ENCODE data around the gene BCAS3. TPM values are rescaled to one million over a fixed set of nuclear protein-coding genes. Genes with fewer than 3 reads are reported as not detected.
"Not testable (repeated sequence)": the region's sequence is repeated elsewhere in the genome, so short reads cannot be mapped to it uniquely, and the experiment has no call there.

BCAS3 gene
- total RNA-seq, 1 experiment from 2014 or later, result 12.2 TPM

GRCh38 chr17:61431594-61432311, 754.1 kb downstream of the BCAS3 start:
- Histone ChIP-seq H3K36me3 (no peaks in the 10 kb centered on the region), H3K27me3 (no peaks in the 10 kb centered on the region), H3K4me3 (no peak overlapping the region), H3K9me3 (peaks cover 16% of the 10 kb centered on the region)
- no peak for DNase-seq

- no peak for DNase-seq
- no peaks in the 10 kb centered on the region for H3K36me3 ChIP-seq
- H3K9me3 ChIP-seq, result peaks cover 19% of the 10 kb centered on the region
- H3K27me3 ChIP-seq, result no peaks in the 10 kb centered on the region
- no peak overlapping the region for H3K4me3 ChIP-seq
These were observed 758.6 kb downstream of the BCAS3 start for GRCh38 chr17:61436273-61436672.

GRCh38 chr17:61436995-61437704, 759.5 kb downstream of the BCAS3 start:
- Histone ChIP-seq H3K9me3 (peaks cover 19% of the 10 kb centered on the region), H3K27me3 (no peaks in the 10 kb centered on the region), H3K4me3 (no peak overlapping the region), H3K36me3 (no peaks in the 10 kb centered on the region)
- DNase-seq, result no peak

GRCh38 chr17:61440697-61441096, 763.0 kb downstream of the BCAS3 start:
- peaks cover 13% of the 10 kb centered on the region for H3K9me3 ChIP-seq
- H3K36me3 ChIP-seq, result no peaks in the 10 kb centered on the region
- H3K4me3 ChIP-seq, result no peak overlapping the region
- DNase-seq, result no peak
- H3K27me3 ChIP-seq, result no peaks in the 10 kb centered on the region

GRCh38 chr17:61441507-61441906, 763.9 kb downstream of the BCAS3 start:
- not testable (repeated sequence) for H3K36me3 ChIP-seq, DNase-seq, H3K27me3 ChIP-seq, H3K9me3 ChIP-seq, H3K4me3 ChIP-seq

GRCh38 chr17:61442136-61442775, 764.6 kb downstream of the BCAS3 start:
- H3K9me3 ChIP-seq, result no peaks in the 10 kb centered on the region
- DNase-seq, result no peak
- H3K36me3 ChIP-seq, result no peaks in the 10 kb centered on the region
- no peak overlapping the region for H3K4me3 ChIP-seq
- no peaks in the 10 kb centered on the region for H3K27me3 ChIP-seq

Other genes with a start within 250 kb of the BCAS3 start
- gene APPBP2, start 151.6 kb upstream of the BCAS3 start, total RNA-seq (2014; rRNA removed; shearing (Covaris generic); ENCODE audit: low replicate concordance), result 18.0 and 56.4 TPM in 2 replicates
- gene PPM1D, start 77.7 kb upstream of the BCAS3 start, total RNA-seq (2014; rRNA removed; shearing (Covaris generic); ENCODE audit: low replicate concordance), result 12.4 and 26.6 TPM in 2 replicates

All from MG63 (cell line).